Hepatocyte (in vitro differentiated cells): ENCODE data around the gene ASB10.

ENCODE experiments used
- EZH2 ChIP-seq: fragments of 200-600 bp; sonication (generic); IDR thresholded peaks from 2 replicates; pipeline ENCODE4 v1.6.1; 2016; ENCODE audit warnings: antibody characterized with exemption, mild to moderate bottlenecking, borderline replicate concordance
- TF ChIP-seq, protein P1 (sequence below): fragments of 200-600 bp; sonication (generic); IDR thresholded peaks from 2 replicates; pipeline ENCODE4 v1.5.1; 2016; ENCODE audit warnings: antibody characterized with exemption, mild to moderate bottlenecking; ENCODE audit not compliant: poor library complexity

DNA sequence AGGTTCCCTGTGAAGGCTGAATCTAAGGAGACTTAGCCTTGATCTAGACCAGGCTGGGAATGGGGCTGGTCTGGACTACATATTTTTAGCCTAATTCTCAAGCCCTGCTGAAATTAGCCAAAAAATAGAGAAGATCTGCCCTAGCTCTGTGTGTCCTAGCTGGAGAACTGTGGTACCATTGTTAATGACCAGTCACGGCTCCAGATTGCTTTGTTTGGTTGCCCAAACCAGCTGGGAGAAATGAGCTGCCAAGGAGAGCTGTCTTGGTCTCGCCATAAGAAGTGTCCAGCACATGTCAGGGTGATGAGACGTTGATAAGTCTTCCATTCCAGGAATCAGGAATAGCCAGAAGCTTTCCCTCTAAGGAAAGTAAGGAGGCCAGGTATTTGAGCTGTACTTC lies 40.3 kb downstream of the ASB10 start:
- TF ChIP-seq, protein P1, sequence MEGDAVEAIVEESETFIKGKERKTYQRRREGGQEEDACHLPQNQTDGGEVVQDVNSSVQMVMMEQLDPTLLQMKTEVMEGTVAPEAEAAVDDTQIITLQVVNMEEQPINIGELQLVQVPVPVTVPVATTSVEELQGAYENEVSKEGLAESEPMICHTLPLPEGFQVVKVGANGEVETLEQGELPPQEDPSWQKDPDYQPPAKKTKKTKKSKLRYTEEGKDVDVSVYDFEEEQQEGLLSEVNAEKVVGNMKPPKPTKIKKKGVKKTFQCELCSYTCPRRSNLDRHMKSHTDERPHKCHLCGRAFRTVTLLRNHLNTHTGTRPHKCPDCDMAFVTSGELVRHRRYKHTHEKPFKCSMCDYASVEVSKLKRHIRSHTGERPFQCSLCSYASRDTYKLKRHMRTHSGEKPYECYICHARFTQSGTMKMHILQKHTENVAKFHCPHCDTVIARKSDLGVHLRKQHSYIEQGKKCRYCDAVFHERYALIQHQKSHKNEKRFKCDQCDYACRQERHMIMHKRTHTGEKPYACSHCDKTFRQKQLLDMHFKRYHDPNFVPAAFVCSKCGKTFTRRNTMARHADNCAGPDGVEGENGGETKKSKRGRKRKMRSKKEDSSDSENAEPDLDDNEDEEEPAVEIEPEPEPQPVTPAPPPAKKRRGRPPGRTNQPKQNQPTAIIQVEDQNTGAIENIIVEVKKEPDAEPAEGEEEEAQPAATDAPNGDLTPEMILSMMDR: no peak
- no peak for TF ChIP-seq EZH2
